HUES6 (cell line): ENCODE results near the gene ST3GAL3.

Experiments
- H3K27ac ChIP-seq: 2 replicates; pipeline ENCODE4 v1.7.0; 2013; ENCODE audit warnings: low read depth, mild to moderate bottlenecking, low read length, inconsistent platforms
- H3K27me3 ChIP-seq: 2 replicates; pipeline ENCODE4 v1.6.1; 2013; ENCODE audit warnings: low read length; ENCODE audit not compliant: control insufficient read depth, insufficient read depth
- H3K36me3 ChIP-seq: 2 replicates; pipeline ENCODE4 v1.6.1; 2013; ENCODE audit warnings: low read length; ENCODE audit not compliant: control insufficient read depth, insufficient read depth
- H3K4me1 ChIP-seq: 2 replicates; pipeline ENCODE4 v1.6.1; 2013; ENCODE audit warnings: low read length; ENCODE audit not compliant: control insufficient read depth, insufficient read depth
- H3K4me3 ChIP-seq: 2 replicates; pipeline ENCODE4 v1.5.1; 2013; ENCODE audit warnings: low read depth, low read length
- H3K9ac ChIP-seq: one replicate; pipeline ENCODE4 v1.6.1; 2013; ENCODE audit warnings: mild to moderate bottlenecking, low read length
- H3K9me3 ChIP-seq: 2 replicates; pipeline ENCODE4 v1.6.1; 2013; ENCODE audit warnings: low read depth, low read length; ENCODE audit not compliant: control insufficient read depth, insufficient read depth

The ST3GAL3 gene

DNA sequence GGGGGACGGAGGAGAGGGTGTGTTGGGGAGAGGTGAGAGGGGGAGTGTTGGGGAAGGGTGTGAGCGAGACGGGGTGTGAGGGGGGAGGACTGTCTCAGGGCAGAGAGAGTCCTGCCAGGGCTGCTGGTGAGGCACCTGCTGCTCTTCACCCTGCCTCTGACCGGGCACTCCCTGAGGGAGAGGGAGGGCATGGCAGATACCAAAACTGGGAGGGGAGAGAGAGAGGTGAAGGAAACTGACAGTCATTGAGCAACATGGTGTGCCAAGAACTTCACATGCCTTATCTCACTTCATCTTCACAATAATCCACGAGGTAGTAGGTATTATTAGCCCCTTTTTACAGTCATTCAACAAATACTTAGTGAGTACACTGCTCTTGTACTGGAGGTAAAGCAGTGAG lies 164.9 kb downstream of the ST3GAL3 start:
- Histone ChIP-seq H3K27me3 (no peaks in the 10 kb centered on the region), H3K36me3 (no peaks in the 10 kb centered on the region), H3K9ac (no peak overlapping the region), H3K4me1 (no peaks in the 10 kb centered on the region; the same call in 1 of the 2 replicates), H3K9me3 (no peaks in the 10 kb centered on the region), H3K4me3 (no peak overlapping the region), H3K27ac (no peak overlapping the region)

DNA sequence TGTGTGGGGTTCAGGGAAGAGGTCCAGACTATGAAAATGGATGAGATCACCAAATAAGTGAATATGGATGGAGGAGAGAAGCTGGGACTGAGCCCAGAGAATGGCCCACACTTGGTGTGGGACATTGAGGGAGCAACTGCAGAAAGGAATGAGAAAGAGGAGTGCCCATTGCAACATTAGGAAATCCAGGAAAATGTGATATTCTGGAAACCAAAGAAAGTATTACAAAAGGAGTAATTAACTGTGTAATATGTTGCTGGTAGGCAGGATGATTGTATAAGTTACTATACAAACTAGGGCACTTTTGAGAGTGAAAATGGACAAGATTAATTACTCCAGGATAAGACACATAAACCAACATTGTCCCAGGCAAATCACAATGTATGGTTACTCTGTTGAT lies 166.5 kb downstream of the ST3GAL3 start:
- Histone ChIP-seq H3K4me3 (no peak overlapping the region), H3K9me3 (no peaks in the 10 kb centered on the region), H3K27ac (no peak overlapping the region), H3K4me1 (no peaks in the 10 kb centered on the region; the same call in 1 of the 2 replicates), H3K9ac (no peak overlapping the region), H3K36me3 (no peaks in the 10 kb centered on the region), H3K27me3 (no peaks in the 10 kb centered on the region)

DNA sequence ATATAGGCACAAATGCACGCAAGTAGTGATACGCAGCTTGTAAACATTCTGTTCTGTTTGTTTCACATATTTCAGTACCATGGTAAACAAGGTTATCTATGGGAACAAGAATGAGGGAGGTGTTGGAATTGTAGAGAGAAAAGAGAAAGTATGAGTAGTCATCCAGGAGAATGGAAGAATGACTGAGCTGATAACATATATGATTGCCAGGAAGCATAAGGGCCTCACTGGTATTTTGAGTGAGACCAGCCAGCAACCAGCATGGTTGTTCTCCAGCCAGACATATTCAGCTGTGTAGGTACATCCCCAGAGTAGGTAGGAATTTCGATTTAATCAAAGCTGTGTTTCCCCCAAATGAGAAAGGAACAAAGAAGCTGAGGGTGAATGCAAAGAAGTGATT lies 167.4 kb downstream of the ST3GAL3 start:
- Histone ChIP-seq H3K27ac (no peak overlapping the region), H3K27me3 (no peaks in the 10 kb centered on the region), H3K36me3 (no peaks in the 10 kb centered on the region), H3K9ac (no peak overlapping the region), H3K9me3 (no peaks in the 10 kb centered on the region), H3K4me3 (no peak overlapping the region), H3K4me1 (no peaks in the 10 kb centered on the region; the same call in 1 of the 2 replicates)

DNA sequence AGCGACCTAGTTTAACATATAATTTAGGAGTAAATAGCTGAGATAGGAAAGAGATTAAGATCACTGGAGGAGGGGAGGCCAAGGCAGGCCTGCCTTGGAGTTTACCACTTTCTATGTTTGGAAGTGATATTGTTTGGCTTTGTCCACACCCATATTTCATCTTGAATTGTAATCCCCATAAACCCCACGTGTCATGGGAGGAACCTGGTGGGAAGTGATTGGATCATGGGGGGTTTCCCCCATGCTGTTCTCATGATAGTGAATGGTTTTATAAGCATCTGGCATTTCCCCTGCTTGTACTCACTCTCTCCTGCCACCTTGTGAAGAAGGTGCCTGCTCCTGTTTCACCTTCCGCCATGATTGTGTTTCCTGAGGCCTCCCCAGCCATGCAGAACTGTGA lies 168.0 kb downstream of the ST3GAL3 start:
- H3K27ac ChIP-seq, result no peak overlapping the region
- H3K36me3 ChIP-seq, result no peaks in the 10 kb centered on the region
- H3K9me3 ChIP-seq, result no peaks in the 10 kb centered on the region
- no peak overlapping the region for H3K4me3 ChIP-seq
- H3K27me3 ChIP-seq, result no peaks in the 10 kb centered on the region
- peaks cover 1% of the 10 kb centered on the region; the same call in 1 of the 2 replicates for H3K4me1 ChIP-seq
- no peak overlapping the region for H3K9ac ChIP-seq

DNA sequence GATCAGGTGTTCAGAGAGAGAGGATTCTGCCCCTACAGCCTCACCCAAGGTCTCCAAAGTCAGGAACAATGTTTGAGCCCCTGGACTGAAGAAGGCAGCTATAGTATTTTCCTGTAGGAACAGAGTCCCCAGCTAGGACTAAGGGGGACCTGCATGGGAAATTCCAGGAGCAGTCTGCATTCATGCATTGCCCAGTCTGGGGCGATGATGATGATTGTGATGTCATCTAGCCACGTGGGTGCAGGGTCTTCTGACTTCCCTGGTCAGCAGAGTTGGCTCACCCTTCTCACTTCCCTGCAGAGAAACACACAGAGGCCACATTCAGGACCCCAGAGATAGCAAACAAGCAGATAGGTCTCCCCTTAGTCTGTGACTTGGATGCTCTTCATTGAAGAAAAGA lies 169.8 kb downstream of the ST3GAL3 start:
- Histone ChIP-seq H3K27me3 (no peaks in the 10 kb centered on the region), H3K9ac (no peak overlapping the region), H3K4me3 (no peak overlapping the region)

DNA sequence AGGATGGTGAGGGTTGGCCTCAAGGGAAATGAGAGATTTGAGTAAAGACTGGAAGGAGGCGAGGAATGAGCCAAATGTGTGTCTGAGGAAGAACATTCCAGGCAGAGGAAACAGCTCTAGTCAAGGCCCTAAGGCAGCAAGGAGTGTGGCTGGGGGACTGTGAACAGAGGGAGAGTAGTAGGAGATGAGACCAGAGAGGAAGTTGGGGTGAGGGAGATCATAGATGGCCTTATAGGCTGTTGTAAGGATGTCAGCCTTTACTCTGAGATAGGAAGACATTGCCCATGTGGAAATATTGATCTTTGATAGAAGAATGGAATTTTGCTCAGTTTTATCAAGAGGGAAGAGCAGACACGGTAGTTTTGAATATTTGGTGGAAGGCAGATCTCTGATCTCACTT lies 171.1 kb downstream of the ST3GAL3 start:
- no peaks in the 10 kb centered on the region for H3K27me3 ChIP-seq
- no peak overlapping the region for H3K4me3 ChIP-seq
- no peak overlapping the region for H3K27ac ChIP-seq
- H3K9ac ChIP-seq, result no peak overlapping the region
- H3K36me3 ChIP-seq, result no peaks in the 10 kb centered on the region
- H3K4me1 ChIP-seq, result peaks cover 8% of the 10 kb centered on the region; the same call in 1 of the 2 replicates
- H3K9me3 ChIP-seq, result no peaks in the 10 kb centered on the region

More for the DNA sequence above, 169.8 kb downstream of the ST3GAL3 start:
- Histone ChIP-seq H3K9me3 (no peaks in the 10 kb centered on the region), H3K36me3 (no peaks in the 10 kb centered on the region), H3K27ac (no peak overlapping the region), H3K4me1 (peaks cover 8% of the 10 kb centered on the region; the same call in 1 of the 2 replicates)

DNA sequence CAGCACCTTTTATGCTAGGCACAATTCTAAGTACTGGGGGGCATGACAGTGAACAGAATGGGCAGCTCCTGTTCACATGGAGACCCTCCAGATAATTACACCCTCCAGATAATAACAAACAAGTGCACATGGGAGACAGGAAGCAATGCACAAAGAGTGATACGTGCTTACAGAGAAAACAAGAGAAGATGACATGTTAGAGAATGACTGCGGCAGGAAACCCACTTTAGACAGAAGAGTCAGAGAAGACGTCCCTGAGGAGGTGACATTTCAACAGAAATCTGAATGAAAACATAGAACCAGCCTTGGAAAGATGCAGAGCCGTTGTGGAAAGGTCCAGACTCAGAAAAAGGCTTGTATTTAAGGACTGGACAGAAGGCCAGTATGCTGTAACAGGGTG lies 171.5 kb downstream of the ST3GAL3 start:
- no peak overlapping the region for H3K4me3 ChIP-seq
- H3K9ac ChIP-seq, result no peak overlapping the region
- no peaks in the 10 kb centered on the region for H3K9me3 ChIP-seq
- no peak overlapping the region for H3K27ac ChIP-seq
- H3K4me1 ChIP-seq, result peaks cover 8% of the 10 kb centered on the region; the same call in 1 of the 2 replicates
- H3K27me3 ChIP-seq, result no peaks in the 10 kb centered on the region
- H3K36me3 ChIP-seq, result no peaks in the 10 kb centered on the region

DNA sequence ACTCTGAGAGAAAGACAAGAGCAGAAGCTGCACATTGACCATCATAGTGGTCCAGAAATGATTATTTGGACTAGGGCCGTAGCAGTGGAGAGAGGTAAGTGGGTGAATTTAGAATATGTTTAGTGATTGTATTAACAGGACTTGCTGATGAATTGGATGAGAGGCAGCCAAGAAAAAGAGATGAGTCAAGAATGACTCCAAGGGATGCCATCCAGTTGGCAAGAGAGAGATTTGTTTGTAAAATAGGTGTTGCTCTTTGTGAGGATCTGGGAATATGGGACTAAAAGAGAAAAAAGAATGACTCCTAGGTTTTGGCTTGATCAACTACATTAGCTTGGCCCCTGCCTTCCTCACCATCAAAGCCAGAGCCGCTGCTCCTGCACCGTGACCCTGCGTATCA lies 172.1 kb downstream of the ST3GAL3 start:
- Histone ChIP-seq H3K4me3 (no peak overlapping the region), H3K36me3 (no peaks in the 10 kb centered on the region), H3K4me1 (peaks cover 8% of the 10 kb centered on the region; the same call in 1 of the 2 replicates), H3K9ac (no peak overlapping the region), H3K27ac (no peak overlapping the region), H3K9me3 (no peaks in the 10 kb centered on the region), H3K27me3 (no peaks in the 10 kb centered on the region)

DNA sequence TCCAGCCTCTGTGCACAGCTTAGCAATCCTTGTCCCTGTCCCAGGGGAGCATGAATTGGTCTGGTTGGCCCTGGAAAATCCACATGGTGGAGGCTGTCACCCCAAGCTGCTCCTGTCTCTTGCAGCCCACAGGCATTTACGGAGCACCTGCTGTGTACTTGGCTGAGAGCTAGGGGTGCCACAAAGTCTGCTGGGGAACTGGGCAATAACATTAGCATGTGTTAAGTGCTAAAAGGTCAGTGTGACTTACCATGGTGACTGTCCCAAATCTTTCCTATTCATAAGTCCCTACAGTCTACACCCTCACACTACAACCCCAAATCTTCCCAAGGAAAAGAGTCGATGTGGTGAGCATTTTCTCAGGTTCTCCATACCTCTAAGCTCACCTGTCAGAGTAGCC lies 172.7 kb downstream of the ST3GAL3 start:
- Histone ChIP-seq H3K4me1 (peaks cover 13% of the 10 kb centered on the region), H3K36me3 (no peaks in the 10 kb centered on the region), H3K9ac (no peak overlapping the region), H3K27me3 (no peaks in the 10 kb centered on the region), H3K4me3 (no peak overlapping the region), H3K9me3 (no peaks in the 10 kb centered on the region), H3K27ac (no peak overlapping the region)

DNA sequence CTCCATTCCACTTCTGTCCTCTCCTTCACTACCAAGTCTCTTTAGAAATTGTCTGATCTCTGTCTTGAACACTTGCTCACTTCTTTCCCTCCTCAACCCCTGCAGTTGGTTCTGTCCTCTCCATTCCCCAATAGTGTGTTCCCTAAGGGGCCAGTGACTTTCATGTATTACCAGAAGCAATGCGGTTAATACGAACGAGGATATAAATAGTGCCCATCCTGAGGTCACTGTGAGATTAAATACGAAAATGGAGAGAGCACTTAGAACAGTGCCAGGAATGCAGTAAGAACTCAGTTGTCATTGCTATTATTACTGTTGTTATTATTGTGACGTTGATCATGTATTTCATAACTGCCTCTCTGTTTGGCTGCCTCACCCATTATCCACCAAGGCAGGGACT lies 173.3 kb downstream of the ST3GAL3 start:
- Histone ChIP-seq H3K9me3 (no peaks in the 10 kb centered on the region), H3K9ac (no peak overlapping the region), H3K4me3 (no peak overlapping the region), H3K4me1 (peaks cover 19% of the 10 kb centered on the region), H3K36me3 (no peaks in the 10 kb centered on the region), H3K27me3 (no peaks in the 10 kb centered on the region), H3K27ac (no peak overlapping the region)

DNA sequence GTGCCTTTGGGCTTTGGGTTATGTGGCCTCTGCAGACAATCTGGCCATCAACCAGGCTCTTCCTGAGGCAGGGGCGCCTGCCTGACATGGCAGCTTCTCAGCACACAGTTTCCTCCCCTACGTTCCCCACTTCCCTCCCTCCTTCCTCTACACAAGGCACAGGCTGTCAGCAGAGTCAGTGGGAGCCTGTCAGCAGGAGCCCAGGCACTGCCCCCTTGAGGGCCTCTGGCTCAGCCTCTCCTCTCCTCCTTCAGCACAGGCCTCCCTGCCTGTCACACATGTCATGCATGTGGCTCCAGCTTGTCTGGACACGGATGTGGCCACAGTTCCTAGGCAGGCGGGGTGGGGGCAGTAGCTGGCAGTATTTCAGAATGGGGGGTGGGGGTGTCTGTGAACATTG lies 174.1 kb downstream of the ST3GAL3 start:
- Histone ChIP-seq H3K4me1 (peaks cover 23% of the 10 kb centered on the region), H3K27ac (no peak overlapping the region), H3K36me3 (no peaks in the 10 kb centered on the region), H3K4me3 (no peak overlapping the region), H3K9me3 (no peaks in the 10 kb centered on the region), H3K27me3 (no peaks in the 10 kb centered on the region), H3K9ac (no peak overlapping the region)

DNA sequence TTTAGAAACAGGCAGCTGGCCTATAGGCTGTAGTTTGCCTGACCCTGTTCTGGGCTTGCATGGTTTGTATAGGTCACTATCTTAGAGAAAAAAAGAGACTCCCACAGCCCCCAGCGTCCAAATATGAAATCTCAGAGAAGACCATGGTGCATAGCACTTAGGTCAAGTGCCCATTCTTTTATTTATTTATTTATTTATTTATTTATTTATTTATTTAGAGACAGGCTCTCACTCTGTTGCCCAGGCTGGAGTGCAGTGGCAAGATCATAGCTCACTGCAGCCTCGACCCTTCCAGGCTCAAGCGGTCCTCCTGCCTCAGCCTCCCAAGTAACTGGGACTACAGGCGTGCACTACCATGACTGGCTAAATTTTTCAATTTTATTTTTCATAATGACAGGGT lies 175.4 kb downstream of the ST3GAL3 start:
- Histone ChIP-seq H3K36me3 (no peaks in the 10 kb centered on the region), H3K9ac (no peak overlapping the region), H3K4me1 (peaks cover 29% of the 10 kb centered on the region), H3K27ac (no peak overlapping the region), H3K9me3 (no peaks in the 10 kb centered on the region), H3K4me3 (no peak overlapping the region), H3K27me3 (no peaks in the 10 kb centered on the region)
